Fibroblast of pulmonary artery (primary cell): Measurements from ENCODE around the gene TMEM185B.
A peak's percentile ranks its signal among the peaks of the same experiment; 100 is the strongest.

Experiments
- DNase-seq: peaks from one replicate; pipeline ENCODE4 v3.0.0-alpha.2; 2010; ENCODE audit warnings: low read depth
- H3K4me3 ChIP-seq: replicated peaks from 2 replicates; pipeline ENCODE4 v1.5.1; 2011; ENCODE audit warnings: low read depth, mild to moderate bottlenecking, control low read depth, low read length, moderate library complexity
- TF ChIP-seq, protein P1 (sequence below): IDR thresholded peaks from 2 replicates; pipeline ENCODE4 v1.5.1; 2011; ENCODE audit warnings: mild to moderate bottlenecking, control low read depth, low read length, inconsistent platforms; ENCODE audit errors: missing control alignments

TMEM185B gene

DNA sequence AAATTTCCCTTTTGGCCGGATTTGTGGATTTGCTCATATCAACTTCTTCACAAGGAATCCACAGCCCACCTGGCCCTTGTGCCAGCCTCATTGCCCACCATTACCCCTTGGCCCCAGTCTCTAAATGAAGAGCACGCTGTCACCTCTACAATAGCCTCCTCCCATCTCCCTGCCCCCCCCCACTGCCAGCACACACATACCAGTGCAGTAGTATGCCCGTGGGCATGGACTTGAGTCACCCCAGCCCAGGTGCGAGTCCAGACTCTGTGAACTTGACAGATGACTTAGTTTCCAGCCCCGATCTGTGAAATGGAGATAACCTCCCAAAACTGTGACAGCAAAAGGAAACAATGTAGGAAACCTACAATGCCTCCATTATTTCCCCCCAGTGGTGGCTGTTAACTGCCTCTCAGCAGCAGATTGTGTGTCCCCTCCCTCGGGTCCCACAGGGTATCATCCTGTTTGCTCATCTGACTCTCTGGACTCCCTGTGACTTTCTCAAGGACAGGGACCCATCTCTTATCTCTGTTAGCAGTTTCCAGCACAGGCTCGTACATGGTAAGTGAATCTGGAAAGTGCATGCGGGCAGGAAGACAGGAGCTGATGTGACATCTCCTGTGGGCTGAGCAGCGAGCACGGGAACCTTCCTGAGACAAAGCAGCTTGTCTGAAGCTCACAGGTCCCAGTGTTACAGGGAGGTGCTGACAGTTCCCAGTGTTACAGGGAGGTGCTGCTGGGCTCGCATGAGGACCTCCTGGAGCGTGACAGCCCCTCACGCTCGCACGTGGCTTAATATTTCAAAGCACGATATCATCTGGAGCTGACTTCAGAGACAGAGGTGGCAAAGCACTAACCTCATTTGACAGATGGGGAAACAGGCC is 4.2 kb upstream of the TMEM185B start:
- no peak for DNase-seq
- H3K4me3 ChIP-seq, result no peak overlapping the region
- TF ChIP-seq, protein P1, sequence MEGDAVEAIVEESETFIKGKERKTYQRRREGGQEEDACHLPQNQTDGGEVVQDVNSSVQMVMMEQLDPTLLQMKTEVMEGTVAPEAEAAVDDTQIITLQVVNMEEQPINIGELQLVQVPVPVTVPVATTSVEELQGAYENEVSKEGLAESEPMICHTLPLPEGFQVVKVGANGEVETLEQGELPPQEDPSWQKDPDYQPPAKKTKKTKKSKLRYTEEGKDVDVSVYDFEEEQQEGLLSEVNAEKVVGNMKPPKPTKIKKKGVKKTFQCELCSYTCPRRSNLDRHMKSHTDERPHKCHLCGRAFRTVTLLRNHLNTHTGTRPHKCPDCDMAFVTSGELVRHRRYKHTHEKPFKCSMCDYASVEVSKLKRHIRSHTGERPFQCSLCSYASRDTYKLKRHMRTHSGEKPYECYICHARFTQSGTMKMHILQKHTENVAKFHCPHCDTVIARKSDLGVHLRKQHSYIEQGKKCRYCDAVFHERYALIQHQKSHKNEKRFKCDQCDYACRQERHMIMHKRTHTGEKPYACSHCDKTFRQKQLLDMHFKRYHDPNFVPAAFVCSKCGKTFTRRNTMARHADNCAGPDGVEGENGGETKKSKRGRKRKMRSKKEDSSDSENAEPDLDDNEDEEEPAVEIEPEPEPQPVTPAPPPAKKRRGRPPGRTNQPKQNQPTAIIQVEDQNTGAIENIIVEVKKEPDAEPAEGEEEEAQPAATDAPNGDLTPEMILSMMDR, result no peak

DNA sequence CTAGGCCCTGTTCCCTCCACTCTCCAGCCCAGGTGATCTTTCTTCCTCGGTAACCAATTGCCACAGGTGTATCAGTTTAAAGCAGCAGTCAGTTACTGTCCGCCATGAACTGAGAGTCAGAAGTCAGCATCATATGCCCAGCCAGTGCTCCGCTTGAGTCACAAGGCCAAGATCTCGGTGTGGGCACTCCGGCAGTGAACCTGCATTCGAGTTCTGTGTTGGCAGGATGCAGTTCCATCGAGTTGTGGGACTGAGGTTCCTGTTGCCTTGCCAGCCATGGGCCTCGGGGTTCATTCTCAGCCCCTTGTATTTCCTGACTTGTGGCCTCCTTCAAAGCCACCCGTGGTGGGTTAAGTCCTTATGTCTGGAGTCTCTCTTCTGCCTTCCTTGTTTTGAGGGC is 3.1 kb upstream of the TMEM185B start:
- TF ChIP-seq, protein P1, result no peak
- DNase-seq, result no peak
- H3K4me3 ChIP-seq, result no peak overlapping the region

DNA sequence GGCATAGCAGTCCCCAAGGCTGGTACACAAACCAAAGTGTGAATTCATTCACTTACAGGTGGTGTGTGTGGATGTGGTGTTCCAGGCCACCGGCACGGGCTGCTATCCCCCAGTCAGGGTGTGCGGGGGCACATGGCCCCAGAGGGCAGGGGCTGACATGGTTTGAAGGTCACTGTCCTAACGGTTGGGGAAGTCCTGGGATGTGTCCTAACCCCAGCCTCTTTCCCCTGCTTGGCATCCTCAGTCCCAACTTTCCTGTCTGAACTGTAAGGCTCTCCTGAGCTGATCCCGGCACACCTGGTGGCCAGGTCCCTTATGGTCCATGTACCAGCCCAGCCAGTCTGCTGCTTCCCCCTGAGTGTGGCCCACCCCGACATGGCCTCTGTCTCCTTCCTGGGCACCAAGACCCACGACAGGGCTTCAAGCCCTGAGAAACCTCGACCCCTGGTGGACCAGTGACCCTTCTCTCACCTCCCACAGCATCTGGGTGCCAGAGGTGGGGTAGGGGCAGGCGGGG is 2.4 kb upstream of the TMEM185B start:
- DNase-seq, result no peak
- H3K4me3 ChIP-seq, result no peak overlapping the region
- TF ChIP-seq, protein P1, result no peak

DNA sequence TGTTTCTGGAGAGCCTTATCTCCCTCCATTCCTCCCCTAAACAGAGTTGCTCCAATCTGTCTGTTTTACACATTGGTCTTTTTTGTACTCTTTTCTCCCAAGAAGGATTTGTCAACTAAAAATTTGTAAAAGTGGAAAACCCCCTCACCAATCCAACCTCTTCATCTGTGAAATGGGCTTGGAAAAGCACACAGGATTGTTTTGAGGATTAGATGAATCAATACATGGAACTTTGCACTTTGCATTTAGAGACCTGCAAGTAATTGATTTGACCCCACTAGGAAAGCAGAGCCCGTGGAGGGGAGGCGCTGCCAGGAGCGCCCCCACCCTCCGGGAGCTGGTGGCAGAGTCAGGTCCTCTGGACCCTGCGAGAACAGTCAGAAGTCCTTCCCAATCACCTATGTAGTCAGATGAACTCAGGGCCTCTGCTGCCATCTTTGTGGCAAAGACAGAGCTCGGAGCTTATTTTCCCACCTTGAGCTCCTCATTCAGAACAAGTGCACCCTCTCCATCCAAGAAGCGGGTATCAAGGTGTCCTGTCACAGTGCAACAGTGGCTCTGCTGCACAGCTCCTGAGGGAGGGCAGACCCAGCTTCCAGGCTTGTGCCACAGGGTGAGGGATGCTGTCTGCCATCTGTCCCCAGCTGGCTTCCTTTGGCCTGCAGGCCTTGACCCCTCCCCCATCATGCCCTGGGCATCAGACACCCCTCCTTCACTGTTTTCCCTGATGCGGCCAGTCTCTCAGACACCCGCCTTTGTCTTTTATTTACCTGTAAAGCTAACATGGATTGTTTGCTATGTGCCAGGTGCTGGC is 1.7 kb upstream of the TMEM185B start:
- TF ChIP-seq, protein P1, result no peak
- no peak overlapping the region for H3K4me3 ChIP-seq
- DNase-seq, result no peak

DNA sequence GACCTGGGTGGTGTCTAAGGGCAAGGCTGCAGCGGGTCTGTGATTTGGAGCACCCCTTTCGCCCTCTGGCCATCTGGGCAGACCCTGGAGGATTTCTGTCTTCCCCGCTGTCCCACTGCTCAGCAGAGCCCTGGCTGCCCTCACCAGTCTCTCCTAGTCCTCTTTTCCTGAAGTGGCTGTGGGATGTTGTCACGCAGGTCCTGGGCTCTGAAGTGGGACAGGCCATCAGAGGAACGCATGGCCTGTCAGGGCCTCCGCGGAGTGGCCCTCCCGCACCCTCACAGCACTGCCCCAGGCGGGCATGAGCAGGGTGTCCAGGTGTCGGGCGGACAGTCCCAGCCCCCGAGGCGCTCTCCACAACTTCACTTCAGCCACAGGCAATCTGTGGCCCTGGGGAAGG is 1.1 kb upstream of the TMEM185B start:
- no peak overlapping the region for H3K4me3 ChIP-seq
- TF ChIP-seq, protein P1, result no peak
- DNase-seq, result no peak

DNA sequence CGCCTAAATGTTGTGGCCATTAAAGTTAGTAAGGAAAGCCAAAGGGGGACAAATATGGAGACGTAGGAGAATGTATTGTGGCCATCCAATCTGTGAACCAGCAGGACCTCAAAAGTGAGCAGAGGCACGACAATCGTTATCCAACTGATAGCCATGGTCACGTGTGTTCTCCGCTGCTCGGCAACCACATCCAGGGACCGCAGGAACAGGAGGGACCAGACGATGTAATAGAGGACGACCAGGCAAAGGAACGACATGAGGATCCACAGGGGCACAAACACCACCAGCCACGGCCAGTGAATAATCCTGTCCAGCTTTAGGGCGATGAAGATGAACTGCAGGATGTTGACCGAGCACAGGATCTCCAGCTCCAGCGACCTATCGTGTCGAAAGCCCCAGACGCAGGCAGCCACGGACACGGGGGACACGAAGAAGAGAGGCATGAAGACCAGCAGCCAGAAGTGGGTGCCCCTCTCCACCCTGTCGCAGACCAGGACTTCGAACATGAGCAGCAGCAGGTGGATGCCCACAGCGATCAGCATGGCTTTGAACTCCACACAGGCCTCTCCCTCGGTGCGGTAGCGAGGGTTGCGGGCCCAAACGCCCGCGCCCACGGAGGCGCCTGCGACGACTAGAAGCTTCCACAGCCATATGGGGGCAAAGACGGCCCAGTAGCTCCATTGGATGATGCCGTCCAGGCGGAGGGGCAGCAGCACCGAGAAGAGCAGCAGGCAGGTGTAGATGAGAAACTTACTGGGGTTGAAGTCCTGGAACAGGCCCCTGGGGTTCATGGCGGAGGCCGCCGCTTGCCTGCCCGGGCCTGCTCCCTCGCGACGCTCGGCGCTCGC is 790 bp downstream of the TMEM185B start:
- peak overlapping the region; percentile 59 for H3K4me3 ChIP-seq
- DNase-seq, result no peak
- TF ChIP-seq, protein P1, result no peak
